ENCODE data around the gene RUNX2. TPM values are rescaled to one million over a fixed set of nuclear protein-coding genes. Genes with fewer than 3 reads are reported as not detected.
"Not testable (repeated sequence)": the region's sequence is repeated elsewhere in the genome, so short reads cannot be mapped to it uniquely, and the experiment has no call there.

The RUNX2 gene
- total RNA-seq, 1 experiment from 2014 or later, result 13.7 TPM

DNA sequence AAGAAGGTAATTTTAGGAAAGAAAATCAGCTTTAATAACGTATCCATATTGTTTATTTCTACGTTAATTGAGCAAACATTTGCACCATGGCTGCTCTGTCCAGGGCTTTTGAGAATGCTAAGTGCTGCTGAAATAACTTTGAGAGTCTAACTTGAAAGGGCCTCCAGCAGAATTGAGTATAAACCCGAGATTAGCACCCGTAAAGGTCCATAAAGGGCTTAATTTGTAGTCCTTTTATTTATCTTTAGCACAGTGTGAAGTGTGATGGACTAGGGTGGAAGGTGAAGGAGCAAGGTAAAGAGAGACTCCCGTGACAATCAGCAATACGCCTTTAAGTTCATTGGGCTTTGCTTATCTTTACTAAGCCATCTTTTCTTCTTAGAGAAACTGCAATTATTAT lies 127.3 kb downstream of the RUNX2 start:
- no peak for DNase-seq (ENCODE audit: low read depth)

DNA sequence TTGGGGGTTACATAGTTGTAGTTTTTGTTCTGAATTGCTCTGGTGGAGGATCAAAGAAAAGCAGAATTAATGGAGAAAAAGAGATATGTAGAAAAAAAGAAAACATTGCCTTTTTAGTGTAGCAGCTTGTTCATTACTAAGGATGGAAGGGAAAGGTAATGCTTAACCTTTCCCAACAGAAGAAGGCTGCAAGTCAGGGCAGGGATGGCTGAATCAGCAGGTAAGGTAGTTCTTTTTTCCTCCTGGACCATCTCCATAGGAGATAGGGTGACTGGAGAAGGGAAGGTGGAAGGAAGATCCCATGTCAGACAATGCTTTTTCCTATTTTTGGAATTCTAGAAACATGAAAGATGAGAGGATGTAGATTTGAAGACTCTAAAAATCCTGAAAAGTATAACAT lies 129.0 kb downstream of the RUNX2 start:
- no peak for DNase-seq (ENCODE audit: low read depth)

DNA sequence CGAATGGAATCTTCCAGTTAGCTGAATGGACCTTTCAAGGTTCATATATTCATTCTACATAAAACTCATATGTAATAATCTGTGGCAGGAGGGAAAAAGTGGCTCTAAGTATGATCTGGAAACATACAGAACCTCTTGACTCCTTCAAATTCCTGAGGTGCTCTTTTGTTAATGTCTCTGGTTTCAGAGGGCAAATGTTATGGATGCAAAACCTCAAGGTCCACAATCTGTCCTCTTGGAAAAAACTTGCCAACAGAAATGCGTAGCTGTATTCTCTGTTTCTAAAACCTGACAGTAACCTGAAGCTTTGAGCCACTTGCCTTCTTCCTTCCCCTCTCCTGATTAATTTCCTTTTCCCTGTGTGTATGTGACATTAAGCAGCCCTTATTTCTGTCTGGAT lies 130.5 kb downstream of the RUNX2 start:
- no peak for DNase-seq (ENCODE audit: low read depth)

DNA sequence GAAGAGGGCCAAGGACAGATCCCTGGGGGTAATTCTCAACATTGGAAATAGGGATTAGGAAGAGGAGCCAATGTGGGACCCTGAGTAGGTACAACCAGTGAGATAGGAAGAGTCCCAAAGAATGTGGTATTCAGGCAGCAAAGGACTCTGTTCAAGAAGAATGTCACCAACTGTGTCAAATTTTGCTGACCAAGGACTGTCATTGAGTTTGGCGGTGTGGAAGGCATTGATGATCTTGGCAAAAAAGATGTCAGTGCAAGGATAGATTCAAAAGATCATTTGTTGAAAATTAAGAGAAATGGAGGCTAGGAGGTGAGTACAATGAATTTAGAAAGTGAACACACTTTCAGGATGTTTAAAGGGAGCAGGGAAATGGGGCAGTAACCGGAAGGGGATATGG lies 132.0 kb downstream of the RUNX2 start:
- no peak for DNase-seq (ENCODE audit: low read depth)

DNA sequence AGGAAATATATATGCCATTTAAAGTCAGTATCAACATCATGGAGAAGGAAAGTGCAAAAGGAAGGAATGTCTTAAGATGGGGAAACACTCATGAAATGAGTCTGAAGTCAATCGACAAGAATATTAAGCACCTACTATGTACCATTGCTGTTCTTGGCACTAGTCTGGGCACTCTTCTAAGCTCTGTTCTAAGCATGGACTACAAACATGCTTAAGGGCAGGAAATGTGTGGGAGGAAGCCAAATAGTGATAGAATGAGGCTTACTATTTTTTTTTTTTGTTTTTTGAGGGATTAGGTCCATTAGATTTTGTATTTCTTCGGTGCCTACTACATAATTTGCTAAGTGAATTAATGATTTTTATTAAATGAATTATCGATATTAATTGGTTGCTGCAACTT lies 133.4 kb downstream of the RUNX2 start:
- DNase-seq (ENCODE audit: low read depth), result no peak

DNA sequence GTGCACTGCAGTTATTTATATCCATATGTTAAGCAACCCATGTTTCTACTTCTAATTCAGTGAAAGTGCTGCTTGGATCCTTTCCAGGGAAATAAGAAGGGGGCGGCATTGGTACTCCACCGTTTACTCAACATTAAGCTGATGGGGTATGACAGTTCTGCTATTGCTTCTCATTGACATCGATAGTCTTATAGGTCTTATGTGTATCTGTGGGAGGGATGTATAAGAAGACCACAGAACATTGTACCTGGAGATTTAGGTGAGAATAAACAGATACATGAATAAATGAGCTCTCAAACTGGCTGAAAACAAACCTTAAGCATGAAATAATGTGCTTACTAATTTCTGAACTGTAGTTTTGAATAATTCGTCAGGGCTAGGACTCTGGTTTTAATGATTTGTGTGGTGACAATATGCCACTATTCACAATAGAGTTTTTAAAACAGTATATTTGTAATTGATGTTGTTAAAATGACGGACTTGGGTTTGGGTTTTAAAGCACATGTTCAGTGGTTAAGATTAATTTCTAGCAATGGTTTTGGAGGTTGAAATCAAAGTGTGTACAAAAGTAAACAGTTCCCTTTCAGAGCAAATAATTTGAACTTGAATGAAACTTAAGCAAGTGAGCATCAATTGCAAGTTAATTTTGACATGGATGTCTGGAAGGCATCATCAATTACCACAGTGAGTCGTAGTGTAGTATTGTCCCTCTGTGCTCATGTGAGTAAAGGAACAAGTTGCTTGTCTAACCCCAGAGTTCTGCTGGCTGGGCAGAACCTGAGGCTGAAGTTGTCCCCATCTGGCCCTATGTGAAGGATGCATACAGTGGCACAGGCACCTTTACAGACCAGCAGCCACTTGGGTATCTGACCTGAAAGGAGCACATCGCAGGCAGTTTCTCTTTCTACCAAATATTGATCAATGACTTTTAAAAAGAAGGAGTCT lies 134.3 kb downstream of the RUNX2 start:
- DNase-seq (ENCODE audit: low read depth), result no peak

DNA sequence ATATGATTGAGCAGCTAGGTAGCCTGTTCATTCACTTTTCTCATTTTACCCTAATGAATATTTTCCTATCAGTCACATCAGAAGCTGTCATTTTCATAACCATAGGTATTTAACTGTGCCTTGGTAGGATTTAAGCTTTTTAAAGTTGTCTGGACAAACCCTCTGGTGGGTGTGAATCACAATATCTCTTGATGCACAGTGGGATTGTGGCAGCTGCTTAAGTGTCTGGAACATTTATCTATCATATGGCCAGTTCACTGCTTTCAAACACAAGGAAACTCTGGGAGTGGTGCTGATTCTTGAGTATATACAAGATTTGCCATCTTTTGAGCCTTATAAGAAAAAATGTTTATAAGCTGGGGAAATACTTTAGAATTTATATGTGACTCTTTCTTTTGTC lies 136.6 kb downstream of the RUNX2 start:
- DNase-seq (ENCODE audit: low read depth), result no peak

DNA sequence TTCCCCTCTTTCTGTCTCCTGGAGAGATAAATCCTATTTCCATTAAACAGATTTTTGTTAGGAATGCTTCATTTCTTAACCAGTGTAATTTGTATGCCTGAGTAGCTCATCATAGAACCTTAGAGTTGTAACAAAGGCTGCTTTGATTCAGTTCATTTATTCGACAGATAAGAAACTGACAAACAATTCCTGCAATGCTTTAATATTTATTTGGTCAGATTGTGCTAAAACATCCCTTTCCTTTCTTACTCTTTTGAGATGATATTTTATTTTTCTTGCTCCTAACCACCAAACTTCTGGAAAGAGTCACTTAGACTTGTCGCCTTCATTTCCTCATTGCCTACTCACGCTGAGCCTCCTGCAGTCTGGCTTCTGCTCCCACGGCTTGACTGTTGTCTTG lies 138.6 kb downstream of the RUNX2 start:
- DNase-seq (ENCODE audit: low read depth), result no peak

DNA sequence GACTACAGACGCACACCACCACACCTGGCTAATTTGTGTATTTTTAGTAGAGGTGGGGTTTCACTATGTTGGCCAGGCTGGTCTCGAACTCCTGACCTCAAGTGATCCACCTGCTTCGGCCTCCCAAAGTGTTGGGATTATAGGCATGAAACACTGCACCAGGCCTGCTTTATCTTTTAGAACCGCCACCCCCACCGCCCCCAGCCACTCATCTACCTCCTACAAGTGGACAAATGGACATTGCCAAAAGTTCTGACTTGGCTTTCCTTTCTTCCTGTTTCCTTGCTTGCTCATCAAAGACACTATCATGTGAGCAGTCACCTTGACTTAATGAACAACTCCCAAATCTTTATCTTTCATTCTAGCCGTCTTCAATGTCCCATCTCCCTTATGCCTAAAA lies 139.3 kb downstream of the RUNX2 start:
- DNase-seq (ENCODE audit: low read depth), result not testable (repeated sequence)

DNA sequence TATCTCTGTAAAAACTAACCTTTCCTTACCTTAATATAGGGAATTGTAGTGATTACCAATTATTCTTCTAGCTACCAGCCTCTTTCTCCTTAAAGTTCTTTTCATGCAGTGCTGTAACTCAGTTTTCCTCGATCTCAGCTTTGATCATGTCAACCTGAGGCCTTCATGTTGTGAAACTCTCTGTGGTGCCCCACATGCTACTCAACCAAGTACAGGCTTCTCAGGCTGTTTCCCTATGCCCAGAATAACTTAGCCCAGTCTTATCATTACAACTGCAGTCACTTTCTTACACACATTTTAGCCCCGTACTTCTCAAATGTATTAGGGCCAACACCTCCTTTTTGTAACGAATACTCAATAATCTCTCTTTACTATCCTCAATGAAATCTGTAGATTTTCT lies 139.7 kb downstream of the RUNX2 start:
- no peak for DNase-seq (ENCODE audit: low read depth)

DNA sequence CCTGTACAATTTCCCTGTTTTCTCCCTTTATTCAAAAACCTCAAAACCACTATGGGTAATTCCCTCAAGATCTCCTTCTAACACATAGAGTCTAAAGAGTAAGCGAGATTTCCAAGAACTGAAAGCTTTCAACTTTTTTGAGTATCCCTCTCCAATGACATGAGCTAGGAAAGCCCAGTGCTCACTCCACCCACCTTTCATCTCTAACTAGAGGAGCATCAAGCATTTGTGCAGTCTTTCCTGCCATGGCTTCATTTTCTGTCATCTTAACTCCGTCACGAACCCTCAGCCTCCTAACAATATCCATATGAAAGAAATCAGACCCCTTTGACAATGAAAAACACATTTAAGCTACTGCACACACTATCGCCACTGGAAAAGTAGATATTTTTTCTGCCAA lies 141.5 kb downstream of the RUNX2 start:
- DNase-seq (ENCODE audit: low read depth), result no peak

DNA sequence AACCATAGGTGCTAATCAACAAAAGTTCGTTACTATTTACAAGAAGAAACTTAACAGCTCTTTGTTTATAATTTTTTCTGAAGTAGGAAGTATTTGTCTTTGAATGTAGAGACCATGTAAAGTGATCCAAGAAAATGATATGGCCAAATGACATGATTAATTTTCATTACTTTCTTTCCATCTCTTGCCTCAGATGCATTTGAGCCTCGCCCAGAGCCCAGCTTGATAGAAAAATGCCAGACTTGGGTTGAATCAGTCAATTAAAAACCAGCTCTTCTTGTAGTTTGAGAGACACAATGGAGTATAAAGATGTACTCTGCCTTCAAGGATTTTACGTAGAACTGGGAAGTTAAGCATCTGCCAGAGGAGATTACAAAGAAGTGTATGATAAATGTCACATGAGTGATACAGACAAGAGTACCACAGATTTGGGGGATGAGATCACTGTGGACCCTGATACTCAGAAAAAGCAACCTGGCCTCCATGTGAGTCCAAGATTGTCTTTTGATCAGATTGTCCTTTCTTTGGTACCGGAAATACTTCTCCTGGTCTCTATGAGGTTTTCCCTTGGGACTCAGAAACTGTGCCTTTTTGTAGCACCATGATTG lies 142.1 kb downstream of the RUNX2 start:
- no peak for DNase-seq (ENCODE audit: low read depth)

DNA sequence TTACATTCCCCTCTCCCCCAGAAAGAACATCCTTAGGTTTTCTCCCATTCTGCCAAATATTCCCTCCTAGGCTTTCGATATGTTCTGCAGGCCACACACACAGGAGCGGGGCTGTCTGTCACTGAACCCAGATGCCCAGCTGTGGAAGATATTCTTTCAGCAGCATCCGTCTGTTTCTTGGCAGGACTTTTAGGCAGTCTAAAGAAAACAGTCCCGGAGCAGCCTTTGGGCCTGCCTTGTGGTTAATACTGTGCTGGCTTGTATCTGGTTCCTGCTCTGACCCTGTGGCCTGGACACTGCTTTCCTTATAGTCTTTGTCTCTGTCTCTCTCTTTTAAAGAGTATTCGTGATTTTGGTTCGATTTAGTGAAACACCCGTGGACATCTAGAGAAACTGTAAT lies 144.3 kb downstream of the RUNX2 start:
- no peak for DNase-seq (ENCODE audit: low read depth)

DNA sequence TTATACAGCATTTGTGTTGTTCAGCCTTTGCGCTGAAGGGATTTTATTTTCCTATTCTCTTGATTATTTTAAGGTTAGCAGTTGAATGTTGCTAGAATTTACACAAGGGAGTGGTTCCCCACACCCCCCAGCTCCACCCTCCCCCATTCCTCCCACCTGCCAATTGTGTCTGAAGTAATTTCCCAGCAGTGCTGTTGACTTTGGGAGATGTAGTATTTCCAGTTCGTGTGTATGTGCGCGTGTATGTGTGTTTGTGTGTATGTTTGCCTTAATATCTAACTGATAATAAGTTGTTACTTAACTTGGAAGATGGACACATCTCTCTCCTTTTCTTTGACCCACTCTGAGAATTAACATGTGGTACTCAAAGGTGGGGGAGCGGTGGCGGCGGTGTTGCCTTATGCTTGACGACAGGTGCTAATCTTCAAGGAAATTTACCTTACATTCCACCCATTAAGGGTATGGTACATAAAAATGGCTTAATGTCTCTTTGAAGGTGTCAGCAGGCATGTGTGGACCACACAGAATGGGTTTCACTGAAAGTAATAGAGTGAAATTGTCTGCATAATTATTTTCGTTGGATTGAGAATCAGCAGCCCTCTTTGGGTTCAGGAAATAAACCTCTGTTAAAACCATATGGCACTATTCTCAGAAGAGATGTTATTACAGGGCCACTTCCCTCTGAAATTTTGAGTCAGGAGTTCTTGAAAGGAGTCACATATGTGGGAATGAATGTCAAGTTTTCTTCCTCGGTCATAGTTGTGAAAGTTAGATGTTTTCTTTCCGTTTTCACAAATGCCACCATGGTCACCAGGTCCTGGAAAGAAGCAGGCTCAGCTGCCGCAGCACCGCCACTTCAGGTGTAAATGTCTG lies 145.2 kb downstream of the RUNX2 start:
- DNase-seq (ENCODE audit: low read depth), result no peak

DNA sequence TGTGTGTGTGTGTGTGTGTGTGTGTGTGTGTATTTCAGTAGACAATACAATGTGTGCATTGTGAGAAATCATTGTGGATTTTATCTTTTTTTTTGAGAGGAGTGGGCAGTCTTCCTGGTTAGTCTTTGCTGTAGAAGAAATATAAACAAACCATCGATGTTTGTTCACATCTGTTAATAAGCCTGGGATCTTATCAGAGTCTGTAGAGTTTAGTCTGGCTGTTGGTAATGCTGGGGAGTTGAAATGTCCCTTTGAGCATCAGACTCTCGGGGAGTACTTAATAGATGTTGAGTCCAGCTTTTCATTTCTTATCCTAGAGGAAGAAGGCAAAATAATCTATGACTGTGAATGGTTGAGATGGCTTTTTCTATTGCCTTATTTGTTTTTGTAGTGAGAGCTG lies 146.2 kb downstream of the RUNX2 start:
- no peak for DNase-seq (ENCODE audit: low read depth)

DNA sequence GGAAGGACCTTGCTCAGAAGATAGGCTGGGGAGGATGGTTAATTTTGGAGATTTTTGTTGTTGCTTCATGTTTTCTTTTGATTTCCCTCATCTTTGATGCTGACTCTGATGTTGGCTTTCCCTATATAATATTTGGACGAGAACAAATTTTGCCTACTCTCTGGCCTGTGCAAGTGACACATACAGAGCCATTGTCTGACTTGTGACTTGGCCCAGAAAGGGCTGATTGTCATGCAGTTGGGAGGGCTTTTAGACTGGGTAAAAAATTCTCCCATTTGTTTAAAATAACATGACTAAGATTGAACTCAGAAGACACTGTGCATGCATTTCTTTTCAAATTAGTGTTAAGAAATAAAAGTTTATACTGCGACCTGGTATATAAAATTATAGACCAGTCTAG lies 148.2 kb downstream of the RUNX2 start:
- no peak for DNase-seq (ENCODE audit: low read depth)

DNA sequence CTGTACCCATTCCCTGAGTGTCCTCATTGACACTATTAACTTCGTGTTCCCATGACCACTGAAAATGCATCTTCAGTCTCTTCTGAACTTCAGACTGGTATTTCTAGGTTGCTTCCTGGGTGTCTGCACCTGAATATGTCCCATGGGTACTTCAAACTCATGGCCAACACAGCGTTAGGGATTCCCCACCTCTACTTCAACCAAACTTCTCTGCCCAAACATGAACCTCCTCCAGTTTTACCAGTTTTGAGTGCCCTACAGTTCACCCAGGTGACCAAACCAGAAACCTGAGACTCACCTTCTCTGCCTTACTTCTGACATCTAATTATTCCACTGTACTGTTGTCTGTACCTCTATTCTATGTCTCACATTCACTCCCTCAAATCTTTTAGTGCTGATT lies 149.1 kb downstream of the RUNX2 start:
- no peak for DNase-seq (ENCODE audit: low read depth)

DNA sequence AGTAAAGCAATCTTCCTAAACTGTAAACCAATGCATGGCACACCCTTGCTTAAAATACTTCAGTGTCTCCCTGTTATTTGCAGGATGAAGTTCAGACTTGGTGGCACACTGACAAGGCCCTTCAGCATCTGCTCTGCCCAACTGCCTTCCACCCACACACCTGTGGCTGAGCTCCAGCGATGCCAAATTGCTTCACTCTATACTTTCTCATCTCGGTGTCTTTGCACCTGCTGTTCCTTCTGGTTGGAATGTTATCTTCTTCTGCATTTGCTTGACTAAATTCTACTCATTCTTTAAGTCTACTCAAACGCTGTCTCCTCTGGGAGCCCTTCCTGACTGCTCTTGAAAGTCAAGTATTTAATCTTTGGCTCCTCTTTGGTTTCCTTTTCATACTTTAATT lies 149.7 kb downstream of the RUNX2 start:
- DNase-seq (ENCODE audit: low read depth), result no peak

DNA sequence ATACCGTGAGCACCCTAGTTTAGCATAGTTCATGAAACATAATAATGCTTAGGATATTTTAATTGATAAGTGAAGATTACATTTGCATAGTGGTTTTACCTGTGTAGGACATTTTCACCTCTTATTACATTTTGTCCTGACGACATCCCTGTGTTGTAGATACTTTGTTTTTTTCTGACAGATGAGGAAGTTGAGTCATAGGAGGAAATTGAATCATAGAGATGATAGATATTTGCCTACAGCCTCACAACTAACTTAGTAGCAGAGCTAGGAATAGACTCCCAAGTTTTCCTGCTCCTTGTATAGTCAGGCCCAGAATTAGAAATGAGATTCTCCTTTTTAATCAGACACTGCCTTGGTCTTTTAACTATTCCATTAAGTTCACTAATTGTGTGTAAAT lies 150.1 kb downstream of the RUNX2 start:
- DNase-seq (ENCODE audit: low read depth), result peak; percentile 48

DNA sequence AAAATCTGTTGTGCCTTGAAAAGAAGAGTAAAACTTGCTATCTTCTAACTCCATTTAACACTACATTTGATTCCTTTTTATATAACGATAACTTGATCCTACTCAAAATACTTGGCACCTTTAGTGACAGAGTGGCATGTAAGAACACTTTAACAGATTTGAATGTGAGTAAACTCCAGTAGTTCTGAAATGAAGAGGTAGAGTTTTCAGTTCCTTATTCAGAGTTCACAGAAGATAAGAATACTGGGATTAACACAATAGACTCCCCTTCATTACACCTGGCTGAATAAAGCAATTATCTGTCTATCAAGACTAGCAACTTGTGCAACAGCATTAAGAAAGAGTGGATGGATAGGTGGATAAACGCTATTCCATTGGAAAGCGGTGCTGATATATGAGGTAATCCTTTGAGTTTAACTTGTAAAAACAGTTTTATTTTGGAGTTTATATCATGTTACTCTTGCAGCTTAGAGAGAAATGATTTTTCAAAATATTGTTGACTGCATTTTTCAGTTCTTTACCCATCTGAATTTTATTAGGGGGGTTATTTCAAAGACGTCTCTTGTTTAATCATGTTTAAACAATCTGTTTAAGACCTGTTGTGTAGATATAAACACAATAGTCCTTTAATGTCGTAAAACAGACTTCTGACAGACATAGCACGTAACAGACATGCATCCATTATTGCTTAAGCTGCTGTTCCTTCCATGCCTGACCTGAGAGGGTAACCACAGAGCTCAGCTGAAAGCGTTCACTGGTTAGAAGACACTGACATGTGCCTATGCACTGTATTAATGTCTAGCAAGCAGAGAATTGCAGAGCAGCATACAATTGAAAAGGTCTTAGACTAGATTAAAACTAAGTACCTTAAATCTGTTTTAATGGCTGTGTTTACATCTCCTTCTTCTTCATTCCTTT lies 152.0 kb downstream of the RUNX2 start:
- peak; percentile 29 for DNase-seq (ENCODE audit: low read depth)

DNA sequence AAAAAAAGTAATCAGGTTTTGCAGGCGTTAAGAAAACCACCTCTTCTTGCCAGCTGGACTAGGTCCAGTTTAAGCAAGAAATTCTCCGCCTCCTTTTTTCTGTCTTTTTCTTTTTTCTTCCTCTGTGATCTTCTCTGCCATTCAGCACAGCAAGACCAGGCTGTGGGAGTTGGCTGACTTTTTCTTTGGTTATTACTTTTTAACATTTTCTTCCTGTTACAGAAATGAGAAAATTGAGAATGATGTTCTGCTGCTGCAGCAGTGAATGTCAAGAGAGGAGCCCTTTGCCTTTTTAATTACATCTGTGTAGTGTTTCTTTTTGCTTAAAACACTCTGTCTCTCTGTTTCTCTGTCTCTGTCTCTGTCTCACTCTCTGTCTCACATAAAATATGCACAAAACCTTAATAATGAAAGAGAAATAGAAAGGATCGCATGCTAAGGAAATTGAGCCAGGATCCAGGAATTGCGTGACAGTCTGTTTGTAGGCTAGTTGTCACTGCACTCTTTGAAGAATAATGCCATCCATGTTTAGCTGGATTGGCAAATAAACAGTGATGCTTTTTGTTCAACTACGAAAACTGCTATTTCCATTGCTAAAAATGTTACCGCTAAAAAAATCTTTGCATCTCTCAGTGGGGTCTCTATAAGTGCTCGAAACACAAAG lies 152.8 kb downstream of the RUNX2 start:
- no peak for DNase-seq (ENCODE audit: low read depth)

All from Daoy (cell line).